ENCODE measurements around the gene ZNF135. TPM values are rescaled to one million over a fixed set of nuclear protein-coding genes. Genes with fewer than 3 reads are reported as not detected.

ZNF135 gene
- total RNA-seq, 3 donors from 2014 or later (not counting 1 experiment from before 2014, with no cell fraction given), result 1.6 to 4.3 (median 4.3) TPM

- TF ChIP-seq, protein P1, sequence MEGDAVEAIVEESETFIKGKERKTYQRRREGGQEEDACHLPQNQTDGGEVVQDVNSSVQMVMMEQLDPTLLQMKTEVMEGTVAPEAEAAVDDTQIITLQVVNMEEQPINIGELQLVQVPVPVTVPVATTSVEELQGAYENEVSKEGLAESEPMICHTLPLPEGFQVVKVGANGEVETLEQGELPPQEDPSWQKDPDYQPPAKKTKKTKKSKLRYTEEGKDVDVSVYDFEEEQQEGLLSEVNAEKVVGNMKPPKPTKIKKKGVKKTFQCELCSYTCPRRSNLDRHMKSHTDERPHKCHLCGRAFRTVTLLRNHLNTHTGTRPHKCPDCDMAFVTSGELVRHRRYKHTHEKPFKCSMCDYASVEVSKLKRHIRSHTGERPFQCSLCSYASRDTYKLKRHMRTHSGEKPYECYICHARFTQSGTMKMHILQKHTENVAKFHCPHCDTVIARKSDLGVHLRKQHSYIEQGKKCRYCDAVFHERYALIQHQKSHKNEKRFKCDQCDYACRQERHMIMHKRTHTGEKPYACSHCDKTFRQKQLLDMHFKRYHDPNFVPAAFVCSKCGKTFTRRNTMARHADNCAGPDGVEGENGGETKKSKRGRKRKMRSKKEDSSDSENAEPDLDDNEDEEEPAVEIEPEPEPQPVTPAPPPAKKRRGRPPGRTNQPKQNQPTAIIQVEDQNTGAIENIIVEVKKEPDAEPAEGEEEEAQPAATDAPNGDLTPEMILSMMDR (IDR thresholded peaks at IDR 0.05), result no peak
- H3K4me1 ChIP-seq (ENCODE audit: control insufficient read depth, insufficient read depth, low read length), result peaks cover 8% of the 10 kb centered on the region
- ATAC-seq (no peak), DNase-seq (no peak)
- WGBS (ENCODE audit: insufficient coverage), result 96% methylated on average over 7 of the region's 7 CpGs
- no peak overlapping the region for H3K27ac ChIP-seq (ENCODE audit: low read length)
- no peaks in the 10 kb centered on the region for H3K36me3 ChIP-seq (ENCODE audit: control insufficient read depth, insufficient read depth, low read length)
- H3K4me3 ChIP-seq (ENCODE audit: low read length), result no peak overlapping the region
- H3K27ac Mint-ChIP-seq, result peak overlapping the region in 1 of 2 donors; percentile 62
- intact Hi-C loops (cut with micrococcal nuclease), result no loop called here
- no peak overlapping the region for H3K4me3 Mint-ChIP-seq
- H3K27me3 Mint-ChIP-seq (ENCODE audit: low read depth in 2 of 2), result no peaks in the 10 kb centered on the region
- peaks cover 2% of the 10 kb centered on the region for H3K36me3 Mint-ChIP-seq
- peaks cover 6 to 27% of the 10 kb centered on the region in 2 donors for H3K4me1 Mint-ChIP-seq
- peaks cover 3 to 4% of the 10 kb centered on the region in 2 donors for H3K9me3 Mint-ChIP-seq
- no peaks in the 10 kb centered on the region for H3K27me3 ChIP-seq (ENCODE audit: control insufficient read depth, insufficient read depth, low read length)
- H3K9me3 ChIP-seq (ENCODE audit: control insufficient read depth, insufficient read depth, low read length), result peaks cover 47% of the 10 kb centered on the region
These were observed 34.0 kb downstream of the ZNF135 start for GRCh38 chr19:58093071-58093470.

DNA sequence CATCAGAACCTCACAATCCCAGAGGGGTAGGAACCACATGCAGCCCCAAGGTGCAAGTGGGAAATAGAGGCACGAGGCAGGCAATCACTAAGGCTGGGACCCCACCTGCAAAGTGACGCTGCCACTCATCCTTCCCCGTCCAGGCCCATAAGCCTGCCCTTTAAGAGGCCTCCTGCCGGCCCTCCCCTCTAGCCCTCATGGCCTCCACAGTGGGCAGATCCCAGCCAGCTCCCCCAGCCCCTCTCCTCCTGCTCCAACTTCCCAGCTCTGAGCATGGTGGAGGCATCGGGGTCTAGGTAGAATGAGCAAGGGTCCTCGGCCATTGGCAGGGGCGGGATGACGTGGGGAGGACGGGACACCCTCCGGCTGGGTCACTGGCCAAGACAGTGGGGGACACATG lies 36.2 kb downstream of the ZNF135 start:
- peaks cover 3 to 8% of the 10 kb centered on the region in 2 donors for H3K9me3 Mint-ChIP-seq
- Histone ChIP-seq H3K4me3 (ENCODE audit: low read length) (no peak overlapping the region), H3K27me3 (ENCODE audit: control insufficient read depth, insufficient read depth, low read length) (no peaks in the 10 kb centered on the region), H3K4me1 (ENCODE audit: control insufficient read depth, insufficient read depth, low read length) (peaks cover 15% of the 10 kb centered on the region), H3K9me3 (ENCODE audit: control insufficient read depth, insufficient read depth, low read length) (peaks cover 38% of the 10 kb centered on the region), H3K36me3 (ENCODE audit: control insufficient read depth, insufficient read depth, low read length) (no peaks in the 10 kb centered on the region), H3K27ac (ENCODE audit: low read length) (no peak overlapping the region)
- no peak overlapping the region for H3K4me3 Mint-ChIP-seq
- no peak for ATAC-seq
- TF ChIP-seq, protein P1 (IDR thresholded peaks at IDR 0.05), result no peak
- WGBS (ENCODE audit: insufficient coverage), result 97% methylated on average over 10 of the region's 10 CpGs
- intact Hi-C loops (cut with micrococcal nuclease), result no loop called here
- peaks cover 14 to 34% of the 10 kb centered on the region in 2 donors for H3K4me1 Mint-ChIP-seq
- DNase-seq, result no peak
- H3K36me3 Mint-ChIP-seq, result peaks cover 8% of the 10 kb centered on the region
- H3K27me3 Mint-ChIP-seq (ENCODE audit: low read depth in 2 of 2), result peaks cover 0 to 3% of the 10 kb centered on the region in 2 donors
- H3K27ac Mint-ChIP-seq, result peak overlapping the region in 1 of 2 donors; percentile 99

DNA sequence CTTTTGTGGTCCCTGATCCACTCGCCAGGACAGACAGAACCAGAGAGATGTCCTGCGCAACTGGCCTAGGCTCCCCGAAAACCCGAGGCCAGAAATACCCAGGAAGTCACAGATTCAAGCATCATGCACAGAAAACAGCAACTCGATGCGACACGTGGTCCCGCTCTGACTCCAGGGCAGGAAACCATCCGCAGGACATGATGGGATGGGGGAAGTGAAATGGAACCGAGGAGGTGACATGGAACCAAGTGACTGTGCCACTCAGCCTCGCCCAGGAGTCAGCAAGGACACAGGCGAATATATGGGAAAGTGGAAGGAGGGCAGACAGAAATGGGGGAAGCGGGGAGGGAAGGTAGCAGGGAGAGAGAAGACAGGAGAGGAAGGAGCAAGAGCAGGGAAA lies 37.8 kb downstream of the ZNF135 start:
- H3K4me3 Mint-ChIP-seq, result peak overlapping the region; percentile 88
- no peaks in the 10 kb centered on the region for H3K36me3 ChIP-seq (ENCODE audit: control insufficient read depth, insufficient read depth, low read length)
- peak in 1 of 2 donors; percentile 19 for DNase-seq
- intact Hi-C loops (cut with micrococcal nuclease), result no loop called here
- H3K4me1 Mint-ChIP-seq, result peaks cover 14 to 34% of the 10 kb centered on the region in 2 donors
- peaks cover 15% of the 10 kb centered on the region for H3K4me1 ChIP-seq (ENCODE audit: control insufficient read depth, insufficient read depth, low read length)
- H3K27me3 ChIP-seq (ENCODE audit: control insufficient read depth, insufficient read depth, low read length), result no peaks in the 10 kb centered on the region
- TF ChIP-seq, protein P1 (IDR thresholded peaks at IDR 0.05), result no peak
- peaks cover 8% of the 10 kb centered on the region for H3K36me3 Mint-ChIP-seq
- peak overlapping the region; percentile 99 for H3K27ac ChIP-seq (ENCODE audit: low read length)
- H3K9me3 Mint-ChIP-seq, result peaks cover 3 to 8% of the 10 kb centered on the region in 2 donors
- peaks cover 0 to 3% of the 10 kb centered on the region in 2 donors for H3K27me3 Mint-ChIP-seq (ENCODE audit: low read depth in 2 of 2)
- peak overlapping the region; percentile 98 to 99 for H3K27ac Mint-ChIP-seq
- no peak for ATAC-seq
- no peak overlapping the region for H3K4me3 ChIP-seq (ENCODE audit: low read length)
- WGBS (ENCODE audit: insufficient coverage), result 94% methylated on average over 13 of the region's 13 CpGs
- H3K9me3 ChIP-seq (ENCODE audit: control insufficient read depth, insufficient read depth, low read length), result peaks cover 45% of the 10 kb centered on the region

- Histone ChIP-seq H3K27ac (ENCODE audit: low read length) (peak overlapping the region; percentile 99), H3K9me3 (ENCODE audit: control insufficient read depth, insufficient read depth, low read length) (peaks cover 48% of the 10 kb centered on the region), H3K4me1 (ENCODE audit: control insufficient read depth, insufficient read depth, low read length) (peaks cover 15% of the 10 kb centered on the region), H3K36me3 (ENCODE audit: control insufficient read depth, insufficient read depth, low read length) (no peaks in the 10 kb centered on the region), H3K4me3 (ENCODE audit: low read length) (peak overlapping the region; percentile 81), H3K27me3 (ENCODE audit: control insufficient read depth, insufficient read depth, low read length) (no peaks in the 10 kb centered on the region)
- Mint-ChIP-seq H3K4me3 (peak overlapping the region; percentile 88), H3K27me3 (ENCODE audit: low read depth in 2 of 2) (peaks cover 0 to 3% of the 10 kb centered on the region in 2 donors), H3K9me3 (peaks cover 3 to 8% of the 10 kb centered on the region in 2 donors), H3K36me3 (peaks cover 8% of the 10 kb centered on the region), H3K4me1 (peaks cover 14 to 34% of the 10 kb centered on the region in 2 donors), H3K27ac (peak overlapping the region; percentile 98 to 99)
- TF ChIP-seq, protein P1 (IDR thresholded peaks at IDR 0.05), result no peak
- ATAC-seq, result no peak
- WGBS (ENCODE audit: insufficient coverage), result 57% methylated on average over 7 of the region's 8 CpGs
- DNase-seq, result no peak
- intact Hi-C loops (cut with micrococcal nuclease), result no loop called here
These were observed 38.3 kb downstream of the ZNF135 start for GRCh38 chr19:58097349-58097748.

Measured in natural killer cell (primary cell).